ENCODE data around the gene HKDC1.

DNA sequence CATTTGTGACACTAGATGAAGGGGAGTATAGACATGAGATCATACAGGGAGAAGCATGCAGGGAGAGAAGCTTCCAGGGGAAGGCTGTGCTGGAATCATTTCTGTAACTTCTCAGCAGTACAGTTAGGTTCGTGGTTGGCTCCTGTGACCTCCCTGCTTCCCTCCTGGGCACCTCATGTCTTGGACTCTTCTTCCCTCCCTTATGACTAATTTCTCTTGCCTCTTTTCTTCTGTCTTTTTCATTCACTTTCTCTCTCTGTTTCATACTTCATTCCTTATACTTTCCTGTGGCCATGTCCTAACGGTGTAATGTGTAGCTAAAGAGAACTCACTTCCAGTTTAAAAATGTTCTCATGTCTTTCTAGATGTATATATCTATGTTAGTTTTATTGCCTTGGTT is 19.1 kb upstream of the HKDC1 start:
- no peak for TF ChIP-seq POLR2A (IDR thresholded peaks at IDR 0.05; ENCODE audit: low read depth)
- TF ChIP-seq CTCF (IDR thresholded peaks at IDR 0.05) = no peak
- no peak for TF ChIP-seq POLR2AphosphoS5 (IDR thresholded peaks at IDR 0.05)
- TF ChIP-seq EP300 (IDR thresholded peaks at IDR 0.05) = no peak

Measured in esophagus muscularis mucosa (tissue), 4 donors.